Glomerular endothelial cell (primary cell): Measurements from ENCODE around the gene NEK8. TPM values are rescaled to one million over a fixed set of nuclear protein-coding genes. Genes with fewer than 3 reads are reported as not detected.
"Not testable (repeated sequence)": the region's sequence is repeated elsewhere in the genome, so short reads cannot be mapped to it uniquely, and the experiment has no call there.

Experiments used
- DNase-seq: peaks from one replicate; pipeline ENCODE4 v3.0.0-alpha.2; 2011; ENCODE audit warnings: low read depth, low spot score; ENCODE audit errors: extremely low read depth
- total RNA-seq: library from RNA; depleted of rRNA; stranded (reverse); fragments of >200 nt; gene quantifications from 2 replicates; pipeline ENCODE4 v1.2.3, GENCODE V29; 2015

NEK8 gene
- total RNA-seq, 1 donor from 2014 or later = 5.4 TPM

GRCh38 chr17:28759256-28759865 is 30.8 kb downstream of the NEK8 start:
- no peak for DNase-seq

GRCh38 chr17:28760601-28761562 is 32.3 kb downstream of the NEK8 start:
- no peak for DNase-seq

DNA sequence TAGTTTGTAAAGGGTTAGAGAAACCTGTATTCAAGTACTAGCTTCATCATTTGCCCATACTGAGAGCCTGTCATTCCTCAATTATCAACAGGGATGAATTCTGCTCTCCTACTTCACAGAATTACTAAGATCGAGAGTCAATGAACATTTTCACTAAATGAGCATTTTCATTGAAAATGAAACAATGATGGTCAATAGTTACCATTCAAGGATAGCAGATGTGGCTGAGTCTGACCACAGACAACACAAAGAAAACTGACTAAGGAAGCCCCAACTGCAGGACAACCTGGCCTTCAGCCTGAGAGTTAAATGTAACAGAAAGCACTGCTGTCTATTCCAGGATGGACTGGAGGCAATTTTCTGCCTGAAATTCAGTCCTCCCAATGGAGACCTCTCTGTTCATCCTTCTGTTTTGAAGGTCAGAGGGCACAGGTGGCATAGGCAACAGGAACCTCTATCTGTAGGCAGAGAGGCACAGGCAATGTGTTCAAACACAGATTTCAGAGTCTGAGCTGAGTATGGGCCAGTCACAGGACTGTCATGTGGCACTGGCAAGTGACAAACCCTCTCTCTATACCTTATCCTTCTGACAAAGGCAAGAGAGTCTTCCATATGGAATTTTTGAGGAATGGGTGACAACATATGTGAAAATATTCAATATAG is 34.7 kb downstream of the NEK8 start:
- no peak for DNase-seq

DNA sequence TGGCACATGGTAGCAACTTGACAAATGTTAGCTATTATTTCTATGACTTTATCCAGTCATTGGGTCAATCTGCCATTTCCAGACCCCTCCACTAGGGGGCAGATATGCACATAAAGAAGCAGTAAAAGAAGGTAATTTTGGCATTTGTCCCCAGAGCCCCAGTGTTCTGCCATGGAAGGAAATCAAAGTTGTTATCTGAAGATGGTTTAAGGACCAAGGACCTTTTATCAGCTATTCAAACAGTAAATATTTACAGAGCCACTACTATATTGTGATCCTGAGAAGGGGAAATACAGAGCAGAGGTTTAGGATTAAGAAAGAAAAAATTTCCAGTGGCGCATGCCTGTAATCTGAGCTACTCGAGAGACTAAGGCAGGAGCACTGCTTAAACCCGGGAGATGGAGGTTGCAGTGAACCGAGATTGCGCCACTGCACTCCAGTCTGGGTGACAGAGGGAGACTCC is 35.2 kb downstream of the NEK8 start:
- DNase-seq = peak; percentile 57

DNA sequence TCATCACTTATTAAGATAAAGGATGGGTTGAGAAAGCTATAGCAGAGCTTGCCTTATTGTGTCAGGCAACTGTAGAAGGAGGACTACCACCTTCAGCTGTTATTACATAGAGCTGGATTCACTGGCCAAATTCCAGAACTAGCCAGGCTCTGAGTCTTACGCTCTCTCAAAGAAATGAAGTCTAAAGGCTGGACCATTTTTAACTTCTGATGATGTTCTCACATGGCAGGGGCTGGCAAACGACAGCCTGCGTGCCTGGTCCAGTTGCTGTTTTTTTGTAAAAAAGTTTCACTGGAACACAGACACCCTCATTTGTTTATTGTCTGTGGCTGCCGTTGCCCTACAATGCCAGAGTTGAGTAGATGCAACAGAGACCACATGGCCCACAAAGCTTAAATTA is 36.5 kb downstream of the NEK8 start:
- DNase-seq = no peak

DNA sequence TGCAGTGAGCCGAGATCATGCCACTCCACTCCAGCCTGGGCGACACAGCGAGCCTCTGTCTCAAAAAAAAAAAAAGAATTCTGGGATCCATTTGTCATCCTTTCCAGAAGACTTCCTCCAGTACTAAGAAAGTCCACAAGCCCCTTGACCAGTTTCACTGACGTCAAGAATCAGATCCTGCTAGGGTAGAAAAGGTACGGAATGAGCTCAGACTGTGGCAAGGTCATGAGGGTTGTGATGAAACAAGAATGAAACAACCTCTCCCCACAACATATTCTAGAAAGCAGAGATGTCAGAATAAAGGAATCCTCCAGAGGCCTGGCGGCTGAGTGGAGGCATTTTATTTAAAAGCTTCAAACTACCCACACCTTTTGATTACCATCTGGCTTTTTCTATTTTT is 45.1 kb downstream of the NEK8 start:
- no peak for DNase-seq

- DNase-seq = no peak
Measured at GRCh38 chr17:28774206-28774605, 45.6 kb downstream of the NEK8 start.

- no peak for DNase-seq
Measured at GRCh38 chr17:28777178-28777577, 48.6 kb downstream of the NEK8 start.

DNA sequence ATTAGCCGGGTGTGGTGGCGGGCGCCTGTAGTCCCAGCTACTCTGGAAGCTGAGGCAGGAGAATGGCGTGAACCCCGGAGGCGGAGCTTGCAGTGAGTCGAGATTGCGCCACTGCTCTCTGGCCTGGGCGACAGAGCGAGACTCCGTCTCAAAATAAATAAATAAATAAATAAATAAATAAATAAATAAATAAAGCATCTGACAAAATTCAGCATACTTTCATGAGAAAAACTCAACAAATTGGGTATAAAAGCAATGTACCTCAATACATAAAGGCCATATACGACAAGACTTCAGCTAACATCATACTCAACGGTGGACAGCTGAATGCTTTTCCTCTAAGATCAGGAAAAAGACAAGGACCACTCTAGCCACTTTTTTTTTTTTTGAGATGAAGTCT is 51.0 kb downstream of the NEK8 start:
- not testable (repeated sequence) for DNase-seq

DNA sequence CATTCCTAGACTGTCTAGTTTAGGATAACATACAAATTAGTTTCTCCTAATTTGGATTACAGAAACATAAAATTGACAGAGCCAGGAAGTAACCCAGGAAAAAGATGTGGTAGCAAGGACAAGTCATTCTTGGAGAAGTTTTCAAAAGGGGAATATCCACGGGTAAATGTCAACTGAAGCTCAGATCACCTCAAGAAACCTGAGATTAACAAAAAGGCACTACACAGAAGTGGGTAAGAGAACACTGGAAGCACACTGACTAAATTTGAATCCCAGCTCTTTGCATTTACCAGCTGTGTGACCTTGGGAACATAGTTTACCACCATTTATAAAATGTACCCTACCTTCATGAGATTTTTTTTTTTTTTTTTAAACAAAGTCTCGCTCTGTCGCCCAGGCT is 54.6 kb downstream of the NEK8 start:
- DNase-seq = no peak

DNA sequence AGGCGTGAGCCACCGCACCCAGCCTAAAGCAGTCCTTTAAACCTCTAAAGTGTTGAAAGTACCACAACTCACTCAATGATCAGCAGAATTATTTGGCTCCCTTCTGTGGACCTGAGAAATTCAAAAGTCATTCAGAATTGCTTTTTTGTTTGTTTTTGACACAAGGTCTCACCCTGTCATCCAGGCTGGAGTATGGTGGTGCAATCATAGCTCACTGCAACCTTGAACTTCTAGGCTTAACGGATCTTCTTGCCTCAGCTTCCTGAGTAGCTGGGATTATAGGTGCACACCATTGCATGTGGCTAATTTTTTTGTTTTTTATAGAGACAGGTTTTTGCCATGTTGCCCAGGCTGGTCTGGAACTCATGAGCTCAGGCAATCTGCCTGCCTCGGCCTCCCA is 59.5 kb downstream of the NEK8 start:
- DNase-seq = no peak

Other genes starting within 250 kb of the NEK8 start
- not detected in 2 replicates for gene FOXN1, start 222.4 kb upstream of the NEK8 start, total RNA-seq
- 38.0 and 40.0 TPM in 2 replicates for gene UNC119, start 176.2 kb upstream of the NEK8 start, total RNA-seq
- 101 and 112 TPM in 2 replicates for gene PIGS, start 157.3 kb upstream of the NEK8 start, total RNA-seq
- 14.1 and 23.8 TPM in 2 replicates for gene ALDOC, start 151.9 kb upstream of the NEK8 start, total RNA-seq
- 13.0 and 18.6 TPM in 2 replicates for gene SPAG5, start 129.8 kb upstream of the NEK8 start, total RNA-seq
- 2.5 and 5.1 TPM in 2 replicates for gene RSKR, start 114.6 kb upstream of the NEK8 start, total RNA-seq
- gene BLTP2, start 83.6 kb upstream of the NEK8 start, total RNA-seq = 132 and 154 TPM in 2 replicates
- gene SDF2, start 66.9 kb upstream of the NEK8 start, total RNA-seq = 54.4 and 58.6 TPM in 2 replicates
- gene SUPT6H, start 66.6 kb upstream of the NEK8 start, total RNA-seq = 49.1 and 65.2 TPM in 2 replicates
- 0.23 TPM in 1 of 2 replicates, not detected in the other for gene PROCA1, start 16.9 kb upstream of the NEK8 start, total RNA-seq
- 80.6 and 99.5 TPM in 2 replicates for gene RAB34, start 10.9 kb upstream of the NEK8 start, total RNA-seq
- 328 and 663 TPM in 2 replicates for gene RPL23A, start 8.8 kb upstream of the NEK8 start, total RNA-seq
- gene TLCD1, start 2.6 kb upstream of the NEK8 start, total RNA-seq = 2.8 and 3.4 TPM in 2 replicates
- gene TRAF4, start 15.2 kb downstream of the NEK8 start, total RNA-seq = 38.8 and 42.8 TPM in 2 replicates
- 39.8 and 42.0 TPM in 2 replicates for gene FAM222B, start 114.0 kb downstream of the NEK8 start, total RNA-seq
- 42.0 and 49.2 TPM in 2 replicates for gene ERAL1, start 126.2 kb downstream of the NEK8 start, total RNA-seq
- 124 and 133 TPM in 2 replicates for gene FLOT2, start 168.9 kb downstream of the NEK8 start, total RNA-seq
- 5.3 and 5.5 TPM in 2 replicates for gene DHRS13, start 174.3 kb downstream of the NEK8 start, total RNA-seq
- 27.4 and 39.8 TPM in 2 replicates for gene PHF12, start 222.7 kb downstream of the NEK8 start, total RNA-seq